ENCODE data around the gene PGGT1B.

GRCh38 chr5:115263078-115263380 lies 352 bp upstream of the PGGT1B start:
- TF ChIP-seq PKNOX1 (IDR thresholded peaks at IDR 0.05), result no peak
- TF ChIP-seq NFRKB (IDR thresholded peaks at IDR 0.05), result no peak; the same call in 1 of the 2 replicates
- TF ChIP-seq TARDBP (IDR thresholded peaks at IDR 0.05), result no peak
- TF ChIP-seq CTBP1 (IDR thresholded peaks at IDR 0.05; ENCODE audit: borderline replicate concordance), result no peak
- TF ChIP-seq ZNF384 (IDR thresholded peaks at IDR 0.05), result no peak
- no peak for TF ChIP-seq FOXA1 (IDR thresholded peaks at IDR 0.05)
- no peak for TF ChIP-seq SUZ12 (IDR thresholded peaks at IDR 0.05)
- no peak for TF ChIP-seq ARNT (IDR thresholded peaks at IDR 0.05)
- no peak for TF ChIP-seq SP1 (IDR thresholded peaks at IDR 0.05)

All from HEK293T (cell line).